ENCODE results near the gene PRCD.

PRCD gene, protein sequence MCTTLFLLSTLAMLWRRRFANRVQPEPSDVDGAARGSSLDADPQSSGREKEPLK

DNA sequence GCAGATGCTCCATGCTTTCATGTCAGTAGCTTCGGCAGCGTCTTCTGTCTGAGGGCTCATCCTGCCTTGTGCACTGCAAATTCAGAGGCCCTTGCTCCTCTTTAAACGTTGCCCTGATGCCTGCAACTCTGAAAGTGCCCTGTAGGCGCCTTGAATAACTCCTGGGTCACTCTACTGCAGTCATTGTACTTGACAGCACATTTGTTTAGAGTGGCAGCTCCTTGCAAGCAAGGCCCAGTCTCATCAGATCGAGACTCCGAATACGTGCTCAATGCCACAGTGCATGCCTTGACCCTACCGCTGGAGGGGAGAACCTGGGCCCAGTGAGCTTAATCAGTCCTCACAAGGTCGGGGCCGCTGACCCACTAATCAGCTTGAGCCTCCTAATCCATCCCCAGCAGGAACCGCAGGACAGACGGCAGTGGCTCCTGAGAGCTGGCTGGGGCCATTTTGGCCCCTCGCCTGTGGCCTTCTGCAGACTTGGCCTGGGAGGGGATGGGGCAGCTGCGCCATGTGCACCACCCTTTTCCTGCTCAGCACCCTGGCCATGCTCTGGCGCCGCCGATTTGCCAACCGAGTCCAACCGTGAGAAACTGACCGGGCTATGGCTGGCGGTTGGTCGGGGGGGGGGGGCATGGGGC lies at the start of gene PRCD:
PRCD (plus strand) TSS at position 414 of the 641 bp plus-strand sequence; CDS start at position 512, 98 bp downstream.
- DNase-seq (ENCODE audit: low spot score): no peak

DNA sequence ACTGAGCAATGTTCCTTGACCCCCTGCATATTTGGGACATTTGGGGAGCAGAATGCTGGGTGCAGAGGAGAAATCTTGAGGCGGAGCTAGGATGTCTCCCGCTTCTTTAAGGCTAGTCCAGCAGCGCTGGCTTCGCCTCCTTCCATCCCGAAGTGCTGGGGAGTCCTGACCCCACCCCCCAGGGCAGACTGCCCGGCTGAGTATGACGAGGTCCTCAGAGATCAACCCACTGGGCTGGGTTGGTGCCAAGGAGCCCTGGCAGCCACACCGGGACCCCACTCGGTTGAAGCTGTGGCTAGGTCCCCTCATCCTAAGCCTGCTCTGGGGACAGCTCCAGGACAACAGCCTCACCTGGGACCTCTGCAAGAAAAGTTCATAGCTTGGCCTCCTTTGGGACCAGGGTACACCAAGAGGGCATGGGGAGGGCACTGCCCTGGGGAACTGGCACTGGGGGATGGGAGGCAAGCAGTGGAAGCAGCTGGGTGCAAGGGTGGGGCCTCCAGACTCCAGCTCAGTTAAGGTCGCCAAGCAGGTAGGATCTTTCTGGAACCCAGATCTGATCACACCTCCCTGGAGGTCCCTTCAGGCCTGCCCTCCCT lies 49.6 kb upstream of the PRCD start:
- no peak for DNase-seq (ENCODE audit: low spot score)

DNA sequence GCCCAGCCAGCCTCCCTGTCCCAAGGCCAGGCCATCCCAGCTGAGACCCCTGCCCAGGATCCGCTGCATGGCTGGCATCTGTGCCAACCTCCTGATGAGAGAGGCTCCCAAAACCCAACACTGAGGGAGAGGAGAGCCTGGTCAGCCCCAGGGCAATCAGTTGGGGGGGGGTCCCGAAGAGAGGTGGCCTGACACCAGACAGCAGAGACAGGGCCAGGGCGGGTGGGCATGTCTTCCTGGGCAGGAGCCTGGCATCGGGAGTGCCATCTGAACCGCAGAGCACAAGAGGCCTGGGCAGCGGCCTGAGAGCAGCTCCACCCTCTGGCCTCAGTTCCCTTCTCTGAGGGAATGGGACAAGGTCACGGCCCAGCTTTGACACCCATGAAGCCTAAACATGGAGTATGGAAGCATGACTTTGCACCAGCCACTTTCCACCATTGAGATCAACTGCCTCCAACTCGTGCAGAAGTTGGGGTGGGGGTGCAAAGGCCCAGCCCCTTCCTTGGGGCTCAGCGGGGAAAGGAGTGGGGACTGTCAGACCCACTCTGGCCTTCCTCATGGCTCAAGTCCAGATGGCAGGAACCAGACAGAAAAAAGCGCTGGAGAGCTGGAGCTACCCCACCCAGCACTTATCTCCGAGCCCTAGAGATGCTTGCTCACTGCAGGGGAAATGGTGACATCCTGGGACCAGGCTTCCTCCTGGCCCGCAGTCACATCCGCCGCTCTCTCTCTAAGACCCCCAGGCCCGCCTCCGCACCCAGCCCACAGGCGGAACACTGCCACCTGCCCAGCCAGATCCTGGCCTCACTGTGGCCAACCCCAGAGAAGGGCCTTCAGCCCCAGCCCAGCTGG lies 48.3 kb upstream of the PRCD start:
- no peak for DNase-seq (ENCODE audit: low spot score)

DNA sequence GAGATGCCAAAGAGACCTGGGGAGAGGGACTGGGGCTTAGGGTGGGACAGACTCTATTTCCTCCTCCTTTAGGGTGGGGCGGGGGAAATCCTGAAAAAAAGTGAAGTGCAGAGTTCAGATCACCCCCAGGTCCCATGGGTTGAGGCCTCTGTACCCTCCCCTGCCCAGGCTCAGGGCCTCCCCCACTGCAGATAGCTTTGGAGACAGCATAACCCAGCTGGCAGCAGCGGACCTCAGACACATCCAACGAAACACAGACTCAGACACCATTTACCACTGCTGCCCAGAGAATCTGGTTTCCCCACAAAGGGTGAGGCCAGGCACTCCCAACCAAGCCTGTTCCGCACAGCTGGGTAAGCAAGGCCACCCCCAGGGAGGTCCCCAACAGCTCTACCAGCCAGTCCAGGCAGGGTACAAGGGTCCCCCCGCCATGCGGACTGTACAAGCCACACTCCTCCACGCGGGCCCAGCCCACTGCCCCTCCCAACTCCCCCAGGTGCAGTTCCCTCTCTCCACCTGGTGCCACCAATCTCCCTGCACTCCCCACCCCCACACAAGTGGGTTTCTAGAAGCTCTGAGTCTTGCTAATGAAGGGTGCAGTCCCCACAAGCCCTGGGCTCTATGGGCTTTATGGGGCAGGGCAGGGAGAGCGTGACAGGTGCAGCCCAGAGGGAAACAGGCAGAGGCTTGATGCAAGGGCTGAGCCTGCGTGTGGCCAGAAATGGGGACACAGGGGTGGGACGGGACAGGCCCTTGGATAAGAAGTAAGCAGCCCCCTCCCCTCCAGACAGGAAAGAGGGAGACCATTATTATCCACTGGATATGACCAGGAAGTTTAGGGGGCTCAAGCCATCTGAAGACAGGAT lies 47.5 kb upstream of the PRCD start:
- DNase-seq (ENCODE audit: low spot score): no peak

DNA sequence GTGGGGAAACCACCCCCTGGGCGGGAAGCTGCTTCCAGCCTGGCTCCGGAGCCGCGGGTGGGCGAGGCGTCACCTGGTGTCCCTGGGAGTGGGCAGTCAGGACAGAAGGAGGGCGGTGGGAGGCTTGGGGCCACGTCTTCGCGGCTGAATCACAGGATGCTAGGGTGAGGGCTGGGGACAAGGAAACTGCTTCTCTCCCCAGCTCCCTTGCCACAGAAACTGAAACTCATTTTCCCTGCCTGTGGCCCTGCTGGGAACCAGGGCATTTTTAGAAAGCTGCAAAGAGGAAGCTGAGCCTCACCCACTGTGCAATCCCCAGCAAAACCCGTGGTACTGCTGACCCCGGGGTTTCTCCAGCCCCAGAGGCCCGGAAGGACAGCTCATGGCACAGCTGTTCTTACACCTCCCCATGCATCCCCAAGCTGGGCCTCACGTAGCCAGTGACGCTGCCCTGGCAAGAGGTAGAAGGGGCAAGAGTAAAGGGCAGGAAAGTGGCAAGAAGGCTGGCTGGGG lies 46.8 kb upstream of the PRCD start:
- DNase-seq (ENCODE audit: low spot score): no peak

DNA sequence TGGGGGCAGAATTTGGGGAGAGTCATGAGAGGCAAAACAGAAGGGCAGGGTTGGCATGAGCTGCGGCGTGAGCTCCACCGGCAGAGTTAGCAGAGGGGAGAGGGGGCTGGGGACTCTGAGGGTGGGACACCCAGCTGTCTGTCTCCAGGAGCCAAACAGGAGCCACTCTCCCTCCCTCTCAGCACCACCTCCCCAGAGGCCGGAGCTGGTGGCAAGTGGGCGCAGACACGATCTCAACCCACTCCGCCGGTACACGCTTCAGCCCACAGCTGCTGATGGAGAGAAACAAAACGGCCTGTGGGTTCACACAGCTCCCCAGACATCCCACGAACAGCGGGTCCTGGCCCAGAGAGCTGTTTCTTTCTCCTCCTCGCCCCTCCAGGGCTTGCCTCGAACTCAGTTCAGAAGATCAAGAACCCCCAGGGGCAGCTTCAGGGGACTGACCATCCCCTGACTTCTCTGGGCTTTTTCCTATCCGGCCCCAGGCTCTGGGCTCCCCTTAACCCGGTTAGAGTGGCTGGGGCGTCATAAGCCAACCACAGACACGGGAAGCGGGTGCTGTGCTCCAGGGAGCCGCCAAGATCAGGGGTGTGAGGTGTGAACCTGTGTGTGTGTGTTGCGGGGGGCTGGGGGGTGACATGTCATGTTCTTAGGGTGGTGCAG lies 46.2 kb upstream of the PRCD start:
- no peak for DNase-seq (ENCODE audit: low spot score)

DNA sequence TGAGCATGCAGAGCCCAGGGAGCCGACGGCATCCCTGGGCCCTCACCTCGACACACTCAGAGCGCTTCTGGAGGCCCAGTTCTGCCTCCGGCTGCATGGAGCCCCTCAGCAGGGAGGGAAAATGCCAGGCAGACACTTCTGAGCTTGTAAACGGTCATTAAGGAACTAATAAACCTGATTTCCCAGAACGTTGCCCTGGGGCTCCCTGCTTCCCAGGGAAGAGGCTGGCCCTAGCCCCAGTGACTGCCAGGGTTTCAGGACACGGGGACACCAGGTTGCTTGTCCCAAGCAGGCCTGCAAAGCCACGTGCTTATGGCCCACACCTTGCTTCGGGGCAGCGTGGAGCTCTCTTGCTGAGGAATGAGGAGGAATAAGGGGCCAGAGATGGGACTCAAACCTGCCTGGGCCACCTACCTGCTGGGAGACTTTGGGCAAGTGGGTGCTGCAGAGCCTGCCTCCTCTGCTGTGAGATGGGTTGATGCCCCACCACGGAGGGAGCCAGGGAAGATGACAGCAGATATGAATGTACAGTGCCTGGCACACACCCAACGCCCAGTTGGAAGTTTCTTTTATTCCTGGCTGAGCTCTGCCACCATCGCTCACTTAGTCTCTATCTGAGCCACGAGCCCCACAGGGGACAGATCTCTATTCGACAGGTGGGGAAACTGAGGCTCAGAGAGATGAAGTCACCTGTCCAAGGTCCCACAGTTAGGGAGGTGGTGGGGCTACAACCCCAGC lies 44.0 kb upstream of the PRCD start:
- no peak for DNase-seq (ENCODE audit: low spot score)

DNA sequence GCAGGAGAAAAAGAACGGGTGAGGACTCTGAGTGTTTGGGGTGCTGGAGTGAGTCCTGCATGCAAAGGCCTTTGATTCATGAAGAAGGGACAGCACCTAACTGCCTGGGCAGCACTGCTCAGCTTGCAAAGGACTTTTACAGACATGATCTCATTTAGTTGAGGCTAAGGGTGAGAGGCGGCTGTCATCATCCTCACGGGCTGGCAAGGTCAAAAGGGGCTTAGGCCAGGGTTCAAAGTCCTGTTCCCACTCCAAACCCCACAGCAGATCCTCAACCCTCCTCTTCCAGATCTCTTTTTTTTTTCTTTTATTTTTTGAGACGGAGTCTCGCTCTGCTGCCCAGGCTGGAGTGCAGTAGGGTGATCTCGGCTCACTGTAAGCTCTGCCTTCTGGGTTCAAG lies 43.4 kb upstream of the PRCD start:
- no peak for DNase-seq (ENCODE audit: low spot score)

DNA sequence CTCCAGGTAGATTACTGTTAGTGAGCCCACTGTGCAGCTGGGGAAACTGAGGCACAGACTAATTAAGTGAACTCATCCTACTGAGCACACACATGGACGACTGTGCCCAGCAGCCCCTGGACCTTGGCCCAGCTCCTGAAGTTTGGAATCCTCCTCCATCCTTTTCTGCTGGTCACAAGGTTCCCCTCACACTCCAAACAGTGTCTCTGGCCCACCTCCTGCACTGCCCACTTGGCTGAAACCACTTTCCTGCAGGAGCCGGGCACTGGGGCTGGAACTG lies 42.2 kb upstream of the PRCD start:
- DNase-seq (ENCODE audit: low spot score): no peak

DNA sequence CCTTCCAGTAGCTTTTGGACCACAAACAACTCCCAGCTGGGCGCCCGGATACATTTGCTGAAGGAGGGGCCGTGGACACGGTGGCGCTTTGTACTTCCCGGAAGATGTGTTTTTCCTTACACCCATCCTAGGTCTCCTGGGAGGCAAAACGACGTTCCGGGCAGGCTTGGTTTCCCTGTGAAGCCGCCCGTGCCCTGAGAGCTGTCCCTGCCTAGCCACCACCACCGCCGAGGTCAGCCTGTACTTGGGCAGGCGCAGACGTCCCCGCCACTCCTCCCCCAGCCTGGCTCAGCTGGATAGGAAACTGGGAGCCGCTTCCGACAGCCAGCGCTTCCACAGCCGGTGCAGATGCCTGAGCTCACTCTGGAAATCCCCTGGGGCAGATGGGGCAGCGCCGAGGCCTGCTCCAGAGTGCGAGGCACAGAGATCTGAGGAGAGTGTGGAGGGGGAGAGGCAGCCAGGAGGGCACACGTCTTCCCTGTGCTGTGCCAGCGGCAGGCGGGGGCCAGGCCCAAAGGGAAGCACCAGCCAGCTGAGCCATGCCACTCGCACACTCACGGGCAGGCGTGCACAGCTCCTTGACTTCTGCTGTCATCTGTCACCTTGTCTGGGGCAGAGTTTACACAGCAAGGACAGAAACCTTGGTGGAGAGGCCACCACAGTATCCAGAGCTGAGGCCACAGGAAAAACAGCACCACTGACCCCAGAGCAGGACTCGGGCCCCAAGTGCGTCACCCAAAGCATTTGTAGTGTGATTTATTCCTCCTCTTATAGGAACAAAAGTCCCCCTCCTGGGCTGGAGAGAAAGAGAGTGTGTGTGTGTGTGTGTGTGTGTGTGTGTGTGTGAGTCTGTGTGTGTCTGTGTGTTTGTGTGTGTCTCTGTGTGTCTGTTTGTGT lies 41.6 kb upstream of the PRCD start:
- no peak for DNase-seq (ENCODE audit: low spot score)

DNA sequence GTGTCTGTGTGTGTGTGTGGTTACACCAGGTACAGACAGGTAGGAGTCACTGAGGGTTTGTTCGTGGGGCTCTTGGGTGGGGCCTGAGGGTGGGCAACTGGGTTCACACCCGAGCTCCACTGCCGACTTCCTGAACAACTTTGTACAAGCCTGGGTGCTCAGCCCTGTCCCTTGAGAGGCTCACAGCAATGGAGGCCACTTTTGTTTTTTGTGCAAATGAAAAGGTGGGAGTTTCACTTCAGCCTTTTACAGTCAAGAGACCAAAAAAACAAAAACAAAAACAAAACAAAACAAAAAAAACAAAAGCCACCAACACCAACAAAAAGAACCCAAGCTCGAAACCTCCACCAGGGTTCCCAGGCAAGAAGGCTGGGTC lies 41.0 kb upstream of the PRCD start:
- DNase-seq (ENCODE audit: low spot score): no peak

DNA sequence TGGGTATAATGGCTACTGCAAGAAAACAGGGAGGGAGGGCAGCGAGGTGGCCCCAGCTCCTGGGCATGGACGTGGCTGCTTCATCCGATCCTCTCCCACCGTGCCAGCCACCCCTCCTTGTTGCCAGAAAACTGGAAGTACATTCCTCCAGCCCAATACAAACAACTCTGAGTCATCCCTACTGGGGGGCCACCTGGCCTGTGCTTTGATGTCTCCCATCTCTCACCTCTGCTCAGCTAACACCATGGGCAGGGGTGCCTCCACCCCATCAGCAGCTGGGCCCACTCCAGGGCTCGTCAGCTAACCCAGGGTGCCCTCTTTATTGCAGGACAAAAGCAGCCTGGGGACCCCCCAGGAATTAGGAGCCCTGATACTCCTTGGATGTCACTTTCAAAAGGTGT lies 40.6 kb upstream of the PRCD start:
- no peak for DNase-seq (ENCODE audit: low spot score)

DNA sequence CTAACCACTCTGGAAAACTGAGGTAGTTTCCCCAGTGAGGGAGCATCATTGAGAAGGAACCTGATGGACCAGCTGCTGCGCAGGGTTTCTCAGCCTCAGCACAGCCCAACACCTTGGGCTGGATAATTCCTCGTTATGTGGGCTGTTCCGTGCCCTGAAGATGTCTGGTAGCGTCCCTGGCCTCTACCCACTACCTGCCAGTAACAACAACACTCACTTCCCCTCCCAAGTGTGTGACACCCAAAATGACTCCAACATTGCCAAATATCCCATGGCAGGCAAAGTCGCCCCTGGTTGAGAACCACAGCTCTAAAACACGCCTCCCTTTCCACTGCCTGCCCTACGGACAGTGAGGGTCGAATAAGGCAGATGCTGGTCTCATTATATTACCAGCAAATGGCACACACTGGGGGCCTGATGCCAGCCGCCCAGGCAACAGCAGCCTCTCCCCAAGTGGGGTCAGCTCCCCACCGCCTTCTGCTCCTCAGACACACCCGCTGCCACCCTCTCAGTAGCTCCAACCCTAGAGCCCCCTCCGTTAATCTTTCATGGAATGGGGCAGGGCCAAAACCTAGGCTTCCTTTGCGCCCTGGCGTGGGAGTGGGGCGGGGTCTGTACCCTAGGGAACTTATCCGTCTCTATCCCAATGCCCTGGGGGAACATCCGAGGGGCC lies 39.6 kb upstream of the PRCD start:
- DNase-seq (ENCODE audit: low spot score): no peak

DNA sequence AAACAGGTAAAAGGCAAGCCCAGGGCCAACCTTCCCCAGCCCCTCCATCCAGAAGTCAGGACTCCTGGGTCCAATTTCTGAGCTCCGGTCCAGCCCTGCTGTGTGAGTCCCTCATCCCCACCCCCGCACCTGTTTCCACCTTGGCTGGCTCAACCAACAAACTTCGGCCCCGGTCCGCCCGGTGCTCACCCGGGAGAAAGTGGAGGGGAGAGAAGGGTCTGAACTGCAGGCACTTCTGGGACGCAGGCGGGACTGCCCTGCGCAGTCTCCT lies 39.2 kb upstream of the PRCD start:
- no peak for DNase-seq (ENCODE audit: low spot score)

DNA sequence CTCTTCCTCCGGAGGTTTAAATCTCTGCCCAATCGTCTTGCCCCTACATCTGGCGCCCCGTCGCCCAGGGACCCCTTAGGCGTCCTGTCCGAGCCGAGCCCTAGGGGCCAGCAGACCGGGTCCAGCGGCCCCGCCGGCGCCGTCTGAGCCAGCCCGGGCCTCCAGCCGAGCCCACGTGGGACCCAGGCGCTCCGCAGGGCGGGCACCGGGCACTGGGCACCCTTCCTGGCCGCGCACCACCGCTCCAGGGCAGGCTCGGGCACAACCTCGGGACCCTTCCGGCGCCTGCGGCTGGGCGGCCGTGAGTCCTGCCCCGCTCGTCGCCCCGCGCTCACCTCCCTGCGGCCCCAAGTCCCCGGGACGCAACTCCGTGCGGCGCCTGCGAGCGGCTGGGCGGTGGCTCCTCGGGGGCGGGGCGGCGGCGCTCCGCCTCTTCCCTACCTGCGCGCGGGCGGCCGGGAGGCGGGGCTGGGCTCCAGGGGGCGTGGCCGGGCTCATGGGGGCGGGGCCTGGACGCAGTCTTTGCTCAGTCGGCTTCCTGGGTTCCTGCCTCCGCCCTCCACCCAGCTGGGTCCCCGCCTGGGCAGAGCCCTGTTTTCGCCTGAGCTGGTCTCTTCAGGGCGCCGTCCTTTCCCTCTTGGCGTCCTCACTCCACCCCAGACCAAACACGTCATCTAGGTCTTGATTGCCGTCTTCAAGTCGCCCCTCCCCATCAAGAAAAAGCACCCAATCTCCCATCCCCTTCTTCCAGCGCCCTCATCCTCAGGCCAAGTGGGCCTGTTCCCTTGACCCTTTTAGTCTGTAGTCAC lies 38.6 kb upstream of the PRCD start, which contains the start of gene RHBDF2:
RHBDF2 (minus strand) TSS at position 406 of the 809 bp plus-strand sequence. CDS start 19,899 bp downstream, outside the sequence.
- DNase-seq (ENCODE audit: low spot score): peak; percentile 91

DNA sequence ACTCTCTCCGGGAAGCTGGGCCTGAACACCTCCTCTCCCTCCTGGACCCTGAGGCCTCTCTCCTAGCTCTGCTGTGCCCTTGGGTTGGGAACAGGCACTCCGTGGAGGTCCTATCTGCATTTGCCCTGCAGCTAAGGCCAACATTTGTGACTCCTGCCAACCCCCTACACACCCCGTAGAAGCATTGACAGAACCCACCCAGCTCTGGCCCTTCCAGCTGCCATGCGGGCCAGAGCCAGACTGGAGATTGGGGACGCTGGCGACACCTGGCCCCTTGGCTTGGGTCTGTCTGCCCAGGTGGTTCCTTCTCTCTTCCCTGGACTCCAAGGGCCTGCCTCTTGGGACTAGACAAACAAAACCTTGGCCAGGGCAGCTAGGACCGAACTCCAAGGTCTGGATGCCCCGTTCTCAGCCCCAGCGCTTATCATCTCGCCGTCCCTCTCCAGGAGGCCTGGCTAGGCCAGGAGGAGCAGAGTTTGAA lies 38.0 kb upstream of the PRCD start:
- no peak for DNase-seq (ENCODE audit: low spot score)

DNA sequence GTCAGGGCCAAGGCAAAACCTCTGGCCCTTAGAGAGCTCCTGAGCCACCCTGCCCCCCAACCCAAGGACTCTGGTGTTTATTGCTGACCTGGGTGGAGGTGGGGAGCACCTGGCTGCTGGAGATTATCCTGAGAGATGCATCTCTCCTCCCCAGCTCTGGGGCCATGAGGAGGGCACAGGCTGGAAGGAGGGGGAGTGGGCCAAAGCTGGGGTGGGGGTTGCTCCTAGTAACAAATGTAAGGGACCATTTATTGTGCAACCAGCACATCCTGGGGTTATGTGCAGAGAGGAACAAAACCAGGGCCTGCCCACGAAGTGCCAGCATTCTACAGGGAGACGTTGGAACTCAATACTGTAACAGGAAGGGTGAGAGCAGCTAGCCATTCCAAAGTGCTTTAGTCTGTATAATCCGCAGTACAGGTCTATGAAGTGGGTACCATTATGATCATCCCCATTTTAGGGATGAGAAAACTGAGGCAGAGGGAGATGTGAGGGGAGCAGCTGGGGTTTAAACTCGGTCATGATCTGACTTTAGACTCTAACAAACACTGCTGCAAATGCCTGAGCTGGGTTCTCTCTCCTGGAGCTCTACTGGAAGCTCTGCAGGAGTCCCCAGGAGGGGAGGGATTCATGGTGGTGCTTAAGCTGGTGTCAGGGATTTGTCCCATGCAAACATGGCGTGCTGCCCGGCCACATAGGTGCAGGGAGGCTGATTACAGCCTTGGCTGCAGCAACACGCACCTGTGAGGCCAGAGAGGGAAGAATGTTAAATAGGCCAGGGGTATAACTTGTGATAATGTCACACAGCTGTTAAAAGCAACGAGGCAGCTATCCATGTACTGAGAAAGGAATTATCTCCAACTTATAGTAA lies 37.3 kb upstream of the PRCD start:
- DNase-seq (ENCODE audit: low spot score): no peak
